GM12891 (cell line): Measurements from ENCODE around the gene GAMT.
"Not testable (repeated sequence)": the region's sequence is repeated elsewhere in the genome, so short reads cannot be mapped to it uniquely, and the experiment has no call there.

Experiments
- POLR2A ChIP-seq: IDR thresholded peaks from 2 replicates; pipeline ENCODE4 v1.6.1; 2011; ENCODE audit warnings: low read depth, low read length, control low read depth
- POLR2AphosphoS5 ChIP-seq: IDR thresholded peaks from 2 replicates; pipeline ENCODE4 v1.6.1; 2011; ENCODE audit warnings: low read depth, low read length, control low read depth
- POU2F2 ChIP-seq: IDR thresholded peaks from 2 replicates; pipeline ENCODE4 v1.6.1; 2011; ENCODE audit warnings: low read depth, mild to moderate bottlenecking, control low read depth, low read length, moderate library complexity
- SPI1 ChIP-seq: IDR thresholded peaks from 2 replicates; pipeline ENCODE4 v1.6.1; 2011; ENCODE audit warnings: low read depth, low read length, control low read depth
- TAF1 ChIP-seq: IDR thresholded peaks from 2 replicates; pipeline ENCODE4 v1.6.1; 2011; ENCODE audit warnings: low read depth, low read length, control low read depth

DNA sequence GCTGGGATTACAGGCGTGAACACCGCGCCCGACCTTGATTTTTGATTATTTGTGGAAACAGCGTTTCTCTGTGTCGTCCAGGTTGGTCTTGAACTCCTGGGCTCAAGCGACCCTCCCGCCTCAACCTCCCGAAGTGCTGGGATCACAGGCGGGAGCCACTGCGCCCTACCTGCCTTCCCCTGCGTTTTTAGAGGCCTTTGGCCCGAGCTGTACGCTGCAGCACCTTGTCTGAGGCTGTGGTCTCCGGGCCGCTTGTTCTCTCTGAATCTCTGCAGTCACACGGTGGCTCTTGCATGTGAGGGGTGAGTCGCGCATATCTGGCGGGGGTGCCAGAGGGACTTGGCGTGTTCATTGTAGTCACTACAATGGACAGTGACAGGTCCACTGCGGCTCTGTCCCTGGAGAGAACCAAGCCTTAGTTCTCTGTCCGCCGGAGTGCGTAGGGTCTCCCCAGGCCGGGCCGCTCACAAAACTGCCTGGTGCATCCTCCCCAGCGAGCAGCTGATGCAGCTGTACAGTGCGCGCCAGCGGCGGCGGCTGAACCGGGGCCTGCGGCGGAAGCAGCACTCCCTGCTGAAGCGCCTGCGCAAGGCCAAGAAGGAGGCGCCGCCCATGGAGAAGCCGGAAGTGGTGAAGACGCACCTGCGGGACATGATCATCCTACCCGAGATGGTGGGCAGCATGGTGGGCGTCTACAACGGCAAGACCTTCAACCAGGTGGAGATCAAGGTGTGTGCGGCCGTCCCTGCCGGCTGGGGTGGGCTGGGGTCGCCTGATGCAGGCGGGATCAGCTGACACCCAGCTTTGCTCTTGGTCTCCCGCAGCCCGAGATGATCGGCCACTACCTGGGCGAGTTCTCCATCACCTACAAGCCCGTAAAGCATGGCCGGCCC is 38.4 kb upstream of the GAMT start:
- not testable (repeated sequence) for TF ChIP-seq POLR2AphosphoS5, TAF1, POU2F2, POLR2A, SPI1
